HepG2 (cell line): ENCODE measurements around the gene PRR29. TPM values are rescaled to one million over a fixed set of nuclear protein-coding genes. Genes with fewer than 3 reads are reported as not detected.

Experiments used
- FOXC1 ChIP-seq: sonication (generic); formaldehyde crosslinking; IDR thresholded peaks from 2 replicates; pipeline ENCODE4 v1.8.0; 2022; ENCODE audit warnings: mild to moderate bottlenecking, missing genetic modification reagents, borderline replicate concordance
- GATA4 ChIP-seq: sonication (generic); IDR thresholded peaks from 2 replicates; pipeline ENCODE4 v1.6.1; 2016; ENCODE audit warnings: antibody characterized with exemption, low read depth, borderline replicate concordance
- HMGXB4 ChIP-seq, 2 experiments: sonication (generic) in 1 of 2; formaldehyde crosslinking in 1 of 2; IDR thresholded peaks; 2 replicates each; pipeline versions ENCODE4 v1.4.0 to v1.6.1; 2018 to 2020; ENCODE audit warnings: missing genetic modification reagents in 2 of 2, borderline replicate concordance in 1 of 2, low read depth in 1 of 2, mild to moderate bottlenecking in 1 of 2, missing biosample characterization in 1 of 2
- HNRNPK ChIP-seq: fragments of 200-400 bp; formaldehyde crosslinking; IDR thresholded peaks from 2 replicates; pipeline ENCODE4 v1.6.1; 2018; ENCODE audit warnings: low read length, low read depth, moderate library complexity, mild to moderate bottlenecking; ENCODE audit not compliant: poor library complexity, severe bottlenecking
- HNRNPL ChIP-seq: fragments of 200-400 bp; formaldehyde crosslinking; IDR thresholded peaks from 2 replicates; pipeline ENCODE4 v1.6.1; 2017; ENCODE audit warnings: mild to moderate bottlenecking, low read depth, low read length
- NR2F6 ChIP-seq, 2 experiments: IDR thresholded peaks; 2 replicates each; pipeline ENCODE4 v1.6.1; 2016; ENCODE audit warnings: antibody characterized with exemption in 1 of 2, mild to moderate bottlenecking in 1 of 2
- PAF1 ChIP-seq: IDR thresholded peaks from 2 replicates; pipeline ENCODE4 v1.6.1; 2016; ENCODE audit warnings: missing genetic modification reagents, missing compliant biosample characterization
- PAWR ChIP-seq: sonication (generic); formaldehyde crosslinking; IDR thresholded peaks from 2 replicates; pipeline ENCODE4 v1.4.0; 2020; ENCODE audit warnings: missing genetic modification reagents, mild to moderate bottlenecking, borderline replicate concordance
- POLR2AphosphoS2 ChIP-seq: IDR thresholded peaks from 2 replicates; pipeline ENCODE4 v1.6.1; 2011; ENCODE audit warnings: low read depth, low read length, improper control_type of control experiment
- U2AF1 ChIP-seq: fragments of 200-400 bp; formaldehyde crosslinking; optimal IDR thresholded peaks from 2 replicates; pipeline ENCODE3; 2017; ENCODE audit warnings: mild to moderate bottlenecking, low read depth, low read length
- ZNF101 ChIP-seq: sonication (generic); formaldehyde crosslinking; IDR thresholded peaks from 2 replicates; pipeline ENCODE4 v1.4.0; 2020; ENCODE audit warnings: mild to moderate bottlenecking, low read depth, missing genetic modification reagents, borderline replicate concordance
- ZNF318 ChIP-seq: sonication (generic); formaldehyde crosslinking; IDR thresholded peaks from 2 replicates; pipeline ENCODE4 v1.4.0; 2020; ENCODE audit warnings: mild to moderate bottlenecking, missing genetic modification reagents
- ZNF496 ChIP-seq: sonication (generic); formaldehyde crosslinking; IDR thresholded peaks from 2 replicates; pipeline ENCODE4 v1.8.1; 2023; ENCODE audit warnings: mild to moderate bottlenecking, moderate library complexity, missing genetic modification reagents; ENCODE audit not compliant: insufficient replicate concordance
- ZNF780A ChIP-seq: sonication (generic); formaldehyde crosslinking; IDR thresholded peaks from 2 replicates; pipeline ENCODE4 v1.8.0; 2022; ENCODE audit warnings: mild to moderate bottlenecking, missing genetic modification reagents, moderate library complexity
- ZSCAN22 ChIP-seq: sonication (generic); formaldehyde crosslinking; IDR thresholded peaks from 2 replicates; pipeline ENCODE4 v1.4.0; 2020; ENCODE audit warnings: mild to moderate bottlenecking, missing genetic modification reagents
- ZSCAN30 ChIP-seq: sonication (generic); formaldehyde crosslinking; IDR thresholded peaks from 2 replicates; pipeline ENCODE4 v1.5.0; 2020; ENCODE audit warnings: mild to moderate bottlenecking, missing genetic modification reagents
- polyA plus RNA-seq, 8 experiments: library from polyadenylated mRNA; depleted of rRNA in 3 of 8; stranded (reverse) in 7 of 8; unstranded in 1 of 8; fragments of >200 nt; fragmentation: Illumina TruSeq in 4 of 8; extraction: Trizol in 4 of 8; gene quantifications; 2 replicates each; pipeline versions ENCODE4 v1.2.1 to v1.2.3, GENCODE V29; 2011 to 2016; ENCODE audit warnings: low read depth in 4 of 8, missing spikeins in 1 of 8, mixed read lengths in 1 of 8; ENCODE audit not compliant: insufficient read depth in 1 of 8
- total RNA-seq, 5 experiments: library from RNA; depleted of rRNA; stranded (reverse); fragments of >200 nt; fragmentation: Illumina TruSeq; extraction: Trizol; gene quantifications; 2 replicates each; pipeline ENCODE4 v1.2.3, GENCODE V29; 2016; ENCODE audit warnings: low read depth in 1 of 5

The PRR29 gene
- total and polyA plus RNA-seq, 2 of the 13 experiments (the other 11 are each of a cell fraction or from before 2014, with no cell fraction given), result 0.07 to 0.20 TPM

- TF ChIP-seq ZNF496 (CRISPR knock-in tag) (no peak), ZNF318 (CRISPR knock-in tag) (no peak), HNRNPL (no peak), ZNF101 (CRISPR knock-in tag) (no peak), HMGXB4 (CRISPR knock-in tag; IDR thresholded peaks at IDR 0.05; ENCODE audit: borderline replicate concordance in 1 of 2, low read depth in 1 of 2) (peak in 1 of 2 experiments; percentile 16; a peak in 1 of 4 replicates), ZSCAN22 (CRISPR knock-in tag) (no peak), POLR2AphosphoS2 (no peak), NR2F6 (IDR thresholded peaks at IDR 0.05) (no peak), NR2F6 (CRISPR knock-in tag; IDR thresholded peaks at IDR 0.05) (no peak), PAWR (no peak), HNRNPK (no peak), ZSCAN30 (CRISPR knock-in tag) (no peak), PAF1 (no peak), FOXC1 (peak; percentile 66), ZNF780A (CRISPR knock-in tag) (no peak), GATA4 (0 out of 2 replicates have a peak, but pooled peaks have one; percentile 30), U2AF1 (no peak)
Measured at GRCh38 chr17:64006361-64007088, 8.4 kb downstream of the PRR29 start (continued).
